Liver (tissue), 9 donors: ENCODE measurements around the gene RNF5. TPM values are rescaled to one million over a fixed set of nuclear protein-coding genes. Genes with fewer than 3 reads are reported as not detected.

Experiments used
- DNase-seq: peaks from one replicate; pipeline ENCODE4 v3.0.0-alpha.2; 2017; ENCODE audit warnings: low spot score
- H3K27ac ChIP-seq, 2 donors: one replicate each; pipeline ENCODE4 v1.7.0; 2013; ENCODE audit warnings: inconsistent platforms in 2 of 2, low read length in 2 of 2, control low read depth in 1 of 2, low read depth in 1 of 2, mild to moderate bottlenecking in 1 of 2
- H3K27me3 ChIP-seq, 4 donors: one replicate each; pipeline versions ENCODE4 v1.6.1 to v1.7.0; 2013; ENCODE audit warnings: low read length in 3 of 4, inconsistent platforms in 1 of 4, mild to moderate bottlenecking in 1 of 4, moderate library complexity in 1 of 4; ENCODE audit not compliant: control insufficient read depth in 4 of 4, insufficient read depth in 4 of 4
- H3K36me3 ChIP-seq, 4 donors: one replicate each; pipeline versions ENCODE4 v1.6.1 to v1.7.0; 2013; ENCODE audit warnings: low read length in 3 of 4, mild to moderate bottlenecking in 3 of 4, low read depth in 1 of 4, moderate library complexity in 1 of 4; ENCODE audit not compliant: control insufficient read depth in 4 of 4, insufficient read depth in 3 of 4
- H3K4me1 ChIP-seq, 4 donors: one replicate each; pipeline versions ENCODE4 v1.6.1 to v1.7.0; 2013; ENCODE audit warnings: low read length in 3 of 4, mild to moderate bottlenecking in 3 of 4, moderate library complexity in 1 of 4; ENCODE audit not compliant: control insufficient read depth in 4 of 4, insufficient read depth in 4 of 4
- H3K4me3 ChIP-seq, 3 donors: one replicate each; pipeline versions ENCODE4 v1.6.1 to v1.7.0; 2013; ENCODE audit warnings: low read length in 3 of 3, control low read depth in 1 of 3, low read depth in 1 of 3, mild to moderate bottlenecking in 1 of 3
- H3K9ac ChIP-seq, 2 donors: one replicate each; pipeline ENCODE4 v1.7.0; 2013; ENCODE audit warnings: low read length in 2 of 2, mild to moderate bottlenecking in 2 of 2, moderate library complexity in 2 of 2, control low read depth in 1 of 2, low read depth in 1 of 2
- H3K9me3 ChIP-seq, 4 donors: one replicate each; pipeline versions ENCODE4 v1.6.1 to v1.7.0; 2013; ENCODE audit warnings: low read length in 3 of 4; ENCODE audit not compliant: control insufficient read depth in 4 of 4
- EGR1 ChIP-seq, 2 donors: IDR thresholded peaks; 2 replicates each; pipeline ENCODE4 v1.6.1; 2016 to 2018; ENCODE audit warnings: antibody characterized with exemption in 2 of 2, low read depth in 2 of 2
- FOXA1 ChIP-seq: IDR thresholded peaks from 2 replicates; pipeline ENCODE4 v1.6.1; 2016; ENCODE audit warnings: antibody characterized with exemption
- FOXA2 ChIP-seq: IDR thresholded peaks from 2 replicates; pipeline ENCODE4 v1.6.1; 2016; ENCODE audit warnings: antibody characterized with exemption
- HNF4A ChIP-seq, 2 donors: conservative IDR thresholded peaks; 2 replicates each; pipeline ENCODE4 v1.6.1; 2016; ENCODE audit warnings: antibody characterized with exemption in 2 of 2, mild to moderate bottlenecking in 2 of 2
- HNF4G ChIP-seq: IDR thresholded peaks from 2 replicates; pipeline ENCODE4 v1.6.1; 2016; ENCODE audit warnings: antibody characterized with exemption
- JUND ChIP-seq, 2 donors: IDR thresholded peaks; 2 replicates each; pipeline ENCODE4 v1.6.1; 2016; ENCODE audit warnings: antibody characterized with exemption in 2 of 2
- NR2F2 ChIP-seq: IDR thresholded peaks from 2 replicates; pipeline ENCODE4 v1.6.1; 2016; ENCODE audit warnings: antibody characterized with exemption
- RAD21 ChIP-seq, 2 donors: IDR thresholded peaks; 2 replicates each; pipeline ENCODE4 v1.6.1; 2016; ENCODE audit warnings: antibody characterized with exemption in 2 of 2, mild to moderate bottlenecking in 2 of 2
- RXRA ChIP-seq, 2 donors: IDR thresholded peaks; 2 replicates each; pipeline ENCODE4 v1.6.1; 2017 to 2018; ENCODE audit warnings: antibody characterized with exemption in 2 of 2, mild to moderate bottlenecking in 1 of 2
- SP1 ChIP-seq: IDR thresholded peaks from 2 replicates; pipeline ENCODE4 v1.6.1; 2018; ENCODE audit warnings: antibody characterized with exemption, mild to moderate bottlenecking
- YY1 ChIP-seq: IDR thresholded peaks from 2 replicates; pipeline ENCODE4 v1.6.1; 2016; ENCODE audit warnings: antibody characterized with exemption, mild to moderate bottlenecking
- ZBTB33 ChIP-seq: IDR thresholded peaks from 2 replicates; pipeline ENCODE4 v1.6.1; 2016; ENCODE audit warnings: antibody characterized with exemption
- WGBS: extraction: QIAGEN DNeasy Blood & Tissue Kit; methylation state at CpG from one replicate; pipeline ENCODE4 v1.1.7; 2013; 5-methylcytosine and 5-hydroxymethylcytosine counted together
- polyA plus RNA-seq, 2 donors: library from polyadenylated mRNA; stranded (reverse) in 1 of 2; unstranded in 1 of 2; fragments of 200-250 nt in 1 of 2; fragments of >200 nt in 1 of 2; fragmentation: Nextera tagmentation in 1 of 2; extraction: Ambion mirVana in 1 of 2; gene quantifications; one replicate each; pipeline versions ENCODE4 v1.2.1 to v1.2.3, GENCODE V29; 2013 to 2015
- total RNA-seq, 2 donors: library from RNA; depleted of rRNA; stranded (reverse); fragments of >200 nt; gene quantifications; one replicate each; pipeline ENCODE4 v1.2.3, GENCODE V29; 2014
- TF ChIP-seq, protein P1 (sequence below): fragments of 150-350 bp; IDR thresholded peaks from 2 replicates; pipeline ENCODE4 v1.5.1; 2017; ENCODE audit warnings: improper control_type of control experiment, low read depth, low read length; ENCODE audit not compliant: missing input control
- TF ChIP-seq, protein P2 (sequence below): IDR thresholded peaks from 2 replicates; pipeline ENCODE4 v1.6.1; 2016; ENCODE audit warnings: antibody characterized with exemption
- TF ChIP-seq, protein P3 (sequence below): IDR thresholded peaks from 2 replicates; pipeline ENCODE4 v1.6.1; 2016; ENCODE audit warnings: antibody characterized with exemption, mild to moderate bottlenecking
- TF ChIP-seq, protein P4 (sequence below): IDR thresholded peaks from 2 replicates; pipeline ENCODE4 v1.6.1; 2016; ENCODE audit warnings: antibody characterized with exemption
- donor health status: healthy.
- donor health status: healthy.
- donor health status: healthy.
- donor health status: healthy.
- donor health status: healthy.

Gene RNF5
- total and polyA plus RNA-seq, 4 donors = 51.5 to 85.9 (median 61.0) TPM

- Histone ChIP-seq H3K9ac (no peak overlapping the region), H3K36me3 (no peaks in the 10 kb centered on the region), H3K9me3 (no peaks in the 10 kb centered on the region), H3K4me1 (no peaks in the 10 kb centered on the region), H3K27ac (no peak overlapping the region), H3K4me3 (no peak overlapping the region), H3K27me3 (no peaks in the 10 kb centered on the region)
- WGBS = 94% methylated on average over 4 of the region's 4 CpGs
- no peak for DNase-seq
- TF ChIP-seq, protein P1, sequence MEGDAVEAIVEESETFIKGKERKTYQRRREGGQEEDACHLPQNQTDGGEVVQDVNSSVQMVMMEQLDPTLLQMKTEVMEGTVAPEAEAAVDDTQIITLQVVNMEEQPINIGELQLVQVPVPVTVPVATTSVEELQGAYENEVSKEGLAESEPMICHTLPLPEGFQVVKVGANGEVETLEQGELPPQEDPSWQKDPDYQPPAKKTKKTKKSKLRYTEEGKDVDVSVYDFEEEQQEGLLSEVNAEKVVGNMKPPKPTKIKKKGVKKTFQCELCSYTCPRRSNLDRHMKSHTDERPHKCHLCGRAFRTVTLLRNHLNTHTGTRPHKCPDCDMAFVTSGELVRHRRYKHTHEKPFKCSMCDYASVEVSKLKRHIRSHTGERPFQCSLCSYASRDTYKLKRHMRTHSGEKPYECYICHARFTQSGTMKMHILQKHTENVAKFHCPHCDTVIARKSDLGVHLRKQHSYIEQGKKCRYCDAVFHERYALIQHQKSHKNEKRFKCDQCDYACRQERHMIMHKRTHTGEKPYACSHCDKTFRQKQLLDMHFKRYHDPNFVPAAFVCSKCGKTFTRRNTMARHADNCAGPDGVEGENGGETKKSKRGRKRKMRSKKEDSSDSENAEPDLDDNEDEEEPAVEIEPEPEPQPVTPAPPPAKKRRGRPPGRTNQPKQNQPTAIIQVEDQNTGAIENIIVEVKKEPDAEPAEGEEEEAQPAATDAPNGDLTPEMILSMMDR = no peak
- TF ChIP-seq, protein P2, sequence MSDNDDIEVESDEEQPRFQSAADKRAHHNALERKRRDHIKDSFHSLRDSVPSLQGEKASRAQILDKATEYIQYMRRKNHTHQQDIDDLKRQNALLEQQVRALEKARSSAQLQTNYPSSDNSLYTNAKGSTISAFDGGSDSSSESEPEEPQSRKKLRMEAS = no peak
- TF ChIP-seq RXRA (IDR thresholded peaks at IDR 0.05) (no peak), HNF4A (conservative IDR thresholded peaks at IDR 0.05) (no peak), YY1 (no peak), HNF4G (no peak), JUND (IDR thresholded peaks at IDR 0.05) (no peak), RAD21 (IDR thresholded peaks at IDR 0.05) (no peak), EGR1 (IDR thresholded peaks at IDR 0.05; ENCODE audit: low read depth in 2 of 2) (no peak), FOXA1 (no peak)
Observed at GRCh38 chr6:32215617-32216016, 37.4 kb downstream of the RNF5 start.

GRCh38 chr6:32216285-32216684 lies 38.1 kb downstream of the RNF5 start:
- Histone ChIP-seq H3K4me3 (no peak overlapping the region), H3K4me1 (no peaks in the 10 kb centered on the region)

More at GRCh38 chr6:32216285-32216684, 38.1 kb downstream of the RNF5 start:
- H3K27me3 ChIP-seq = no peaks in the 10 kb centered on the region
- H3K9me3 ChIP-seq = no peaks in the 10 kb centered on the region
- no peak overlapping the region for H3K27ac ChIP-seq
- H3K9ac ChIP-seq = no peak overlapping the region
- DNase-seq = no peak
- no peaks in the 10 kb centered on the region for H3K36me3 ChIP-seq
- TF ChIP-seq FOXA2 = no peak
- no peak for TF ChIP-seq NR2F2
- no peak for TF ChIP-seq RAD21 (IDR thresholded peaks at IDR 0.05)
- TF ChIP-seq JUND (IDR thresholded peaks at IDR 0.05) = no peak
- TF ChIP-seq, protein P3, sequence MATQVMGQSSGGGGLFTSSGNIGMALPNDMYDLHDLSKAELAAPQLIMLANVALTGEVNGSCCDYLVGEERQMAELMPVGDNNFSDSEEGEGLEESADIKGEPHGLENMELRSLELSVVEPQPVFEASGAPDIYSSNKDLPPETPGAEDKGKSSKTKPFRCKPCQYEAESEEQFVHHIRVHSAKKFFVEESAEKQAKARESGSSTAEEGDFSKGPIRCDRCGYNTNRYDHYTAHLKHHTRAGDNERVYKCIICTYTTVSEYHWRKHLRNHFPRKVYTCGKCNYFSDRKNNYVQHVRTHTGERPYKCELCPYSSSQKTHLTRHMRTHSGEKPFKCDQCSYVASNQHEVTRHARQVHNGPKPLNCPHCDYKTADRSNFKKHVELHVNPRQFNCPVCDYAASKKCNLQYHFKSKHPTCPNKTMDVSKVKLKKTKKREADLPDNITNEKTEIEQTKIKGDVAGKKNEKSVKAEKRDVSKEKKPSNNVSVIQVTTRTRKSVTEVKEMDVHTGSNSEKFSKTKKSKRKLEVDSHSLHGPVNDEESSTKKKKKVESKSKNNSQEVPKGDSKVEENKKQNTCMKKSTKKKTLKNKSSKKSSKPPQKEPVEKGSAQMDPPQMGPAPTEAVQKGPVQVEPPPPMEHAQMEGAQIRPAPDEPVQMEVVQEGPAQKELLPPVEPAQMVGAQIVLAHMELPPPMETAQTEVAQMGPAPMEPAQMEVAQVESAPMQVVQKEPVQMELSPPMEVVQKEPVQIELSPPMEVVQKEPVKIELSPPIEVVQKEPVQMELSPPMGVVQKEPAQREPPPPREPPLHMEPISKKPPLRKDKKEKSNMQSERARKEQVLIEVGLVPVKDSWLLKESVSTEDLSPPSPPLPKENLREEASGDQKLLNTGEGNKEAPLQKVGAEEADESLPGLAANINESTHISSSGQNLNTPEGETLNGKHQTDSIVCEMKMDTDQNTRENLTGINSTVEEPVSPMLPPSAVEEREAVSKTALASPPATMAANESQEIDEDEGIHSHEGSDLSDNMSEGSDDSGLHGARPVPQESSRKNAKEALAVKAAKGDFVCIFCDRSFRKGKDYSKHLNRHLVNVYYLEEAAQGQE = no peak
- TF ChIP-seq, protein P4, sequence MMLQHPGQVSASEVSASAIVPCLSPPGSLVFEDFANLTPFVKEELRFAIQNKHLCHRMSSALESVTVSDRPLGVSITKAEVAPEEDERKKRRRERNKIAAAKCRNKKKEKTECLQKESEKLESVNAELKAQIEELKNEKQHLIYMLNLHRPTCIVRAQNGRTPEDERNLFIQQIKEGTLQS = no peak
- TF ChIP-seq HNF4G = no peak
- TF ChIP-seq ZBTB33 = no peak
- TF ChIP-seq RXRA (IDR thresholded peaks at IDR 0.05) = no peak
- TF ChIP-seq, protein P2 = no peak
- TF ChIP-seq SP1 = no peak
- 78% methylated on average over 10 of the region's 10 CpGs for WGBS
